B cell (primary cell): Measurements from ENCODE around the gene FLAD1.

Experiments
- CTCF ChIP-seq: fragments of 200-600 bp; IDR thresholded peaks from one replicate; pipeline ENCODE4 v1.8.0; 2022; ENCODE audit warnings: antibody characterized with exemption, mild to moderate bottlenecking
- EZH2 ChIP-seq: IDR thresholded peaks from 2 replicates; pipeline ENCODE4 v1.6.1; 2012; ENCODE audit warnings: borderline replicate concordance, low read depth, mild to moderate bottlenecking, moderate library complexity, low read length; ENCODE audit not compliant: insufficient read depth, poor library complexity, severe bottlenecking

DNA sequence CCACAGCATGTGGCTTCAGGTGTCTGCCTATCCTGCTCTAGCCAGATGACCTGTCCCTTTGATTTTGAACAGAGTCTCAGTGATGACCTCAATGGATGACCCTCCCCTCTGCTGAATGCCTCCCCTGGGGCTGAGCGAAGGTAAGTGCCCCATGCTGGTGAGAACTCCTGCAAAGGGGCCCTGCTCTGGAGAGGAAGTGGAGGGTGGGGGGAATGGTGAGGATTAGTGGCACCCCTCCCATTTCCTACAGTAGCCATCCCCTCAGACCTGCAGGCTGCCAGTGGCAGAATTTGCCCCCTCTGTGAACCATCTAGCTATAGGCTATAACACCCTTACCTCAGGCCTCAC lies 43.0 kb upstream of the FLAD1 start:
- TF ChIP-seq CTCF (no peak), EZH2 (no peak)
